Measurements from ENCODE around the gene MAMDC2.

The MAMDC2 gene

DNA sequence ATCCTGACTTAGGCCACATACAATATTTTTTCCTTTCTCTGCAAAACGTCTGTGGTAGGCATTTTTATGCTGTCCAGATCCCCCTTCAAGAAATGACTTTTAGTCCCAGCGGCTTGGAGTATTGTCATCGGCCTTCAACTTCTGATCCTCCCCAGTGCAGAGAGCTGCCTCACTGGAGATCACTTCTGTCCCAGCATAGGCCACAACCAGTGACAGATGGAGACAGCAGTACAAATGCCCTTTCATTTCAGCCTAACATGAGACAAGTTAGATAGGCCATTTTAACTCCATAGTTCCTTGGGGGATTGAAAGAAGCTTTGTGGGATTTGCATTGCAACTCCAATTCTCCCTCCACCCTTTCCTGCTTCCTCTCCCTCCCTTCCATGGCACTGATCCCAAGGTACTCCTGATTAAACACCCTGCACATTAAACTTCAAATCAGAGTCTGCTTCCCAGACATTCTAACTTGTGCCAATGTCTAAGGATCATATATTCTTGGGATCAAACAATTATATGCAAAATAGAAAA, 3.2 kb upstream of the MAMDC2 start:
- DNase-seq = no peak

DNA sequence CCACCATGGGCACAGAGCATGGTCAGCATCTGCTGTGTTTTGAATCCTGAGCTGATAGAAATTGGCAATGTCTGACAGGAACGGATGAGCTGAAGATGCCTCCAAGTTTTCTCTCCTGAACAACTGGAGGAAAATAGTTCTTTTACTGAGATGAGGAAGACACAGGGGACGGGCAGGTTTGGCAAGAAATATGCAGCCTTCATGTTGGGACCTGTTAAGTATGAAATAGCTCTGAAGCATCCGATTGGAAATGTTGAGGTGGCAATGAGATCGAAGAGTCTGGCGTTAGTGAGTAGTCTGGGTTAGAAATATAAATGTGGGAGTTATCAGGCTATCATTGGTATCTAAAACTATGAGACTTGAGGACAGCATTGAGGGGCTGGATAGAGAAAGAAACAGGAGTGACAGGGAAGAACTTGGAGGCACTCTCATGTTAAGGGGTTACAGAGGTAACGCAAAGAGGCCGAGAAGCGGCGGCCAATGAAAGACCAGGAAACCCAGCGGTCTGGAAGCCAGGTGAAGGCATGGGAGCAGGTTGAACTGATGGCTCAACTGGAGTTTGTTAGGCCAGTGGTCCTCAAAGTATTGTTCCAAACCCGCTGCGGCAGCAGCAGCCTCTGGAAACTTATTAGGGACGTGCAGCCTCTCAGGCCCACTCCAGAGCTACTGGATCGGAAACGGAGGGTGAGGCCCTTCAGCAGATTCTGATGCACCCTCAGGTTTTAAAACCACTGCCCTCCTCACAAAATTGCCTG, 1.0 kb upstream of the MAMDC2 start:
- DNase-seq = no peak

DNA sequence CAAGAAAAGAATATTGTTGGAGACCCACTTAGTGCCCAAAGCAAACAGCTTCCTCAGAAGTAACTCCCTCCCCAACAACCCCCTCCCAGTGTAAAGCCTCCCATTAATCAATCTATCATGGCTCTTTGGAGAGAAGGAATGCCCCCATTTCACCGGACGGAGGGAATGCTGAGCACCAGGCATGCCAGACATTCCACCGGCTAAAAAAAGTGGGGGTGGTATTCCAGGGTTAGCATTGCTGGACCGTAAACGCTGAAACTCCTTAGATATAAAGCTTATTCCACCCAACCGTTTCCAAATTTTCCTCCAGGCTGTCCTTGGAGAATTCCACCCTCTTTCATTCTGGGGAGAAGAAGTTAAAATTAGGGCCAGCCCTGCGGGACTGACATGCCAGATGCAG, 363 bp upstream of the MAMDC2 start:
- no peak for DNase-seq

DNA sequence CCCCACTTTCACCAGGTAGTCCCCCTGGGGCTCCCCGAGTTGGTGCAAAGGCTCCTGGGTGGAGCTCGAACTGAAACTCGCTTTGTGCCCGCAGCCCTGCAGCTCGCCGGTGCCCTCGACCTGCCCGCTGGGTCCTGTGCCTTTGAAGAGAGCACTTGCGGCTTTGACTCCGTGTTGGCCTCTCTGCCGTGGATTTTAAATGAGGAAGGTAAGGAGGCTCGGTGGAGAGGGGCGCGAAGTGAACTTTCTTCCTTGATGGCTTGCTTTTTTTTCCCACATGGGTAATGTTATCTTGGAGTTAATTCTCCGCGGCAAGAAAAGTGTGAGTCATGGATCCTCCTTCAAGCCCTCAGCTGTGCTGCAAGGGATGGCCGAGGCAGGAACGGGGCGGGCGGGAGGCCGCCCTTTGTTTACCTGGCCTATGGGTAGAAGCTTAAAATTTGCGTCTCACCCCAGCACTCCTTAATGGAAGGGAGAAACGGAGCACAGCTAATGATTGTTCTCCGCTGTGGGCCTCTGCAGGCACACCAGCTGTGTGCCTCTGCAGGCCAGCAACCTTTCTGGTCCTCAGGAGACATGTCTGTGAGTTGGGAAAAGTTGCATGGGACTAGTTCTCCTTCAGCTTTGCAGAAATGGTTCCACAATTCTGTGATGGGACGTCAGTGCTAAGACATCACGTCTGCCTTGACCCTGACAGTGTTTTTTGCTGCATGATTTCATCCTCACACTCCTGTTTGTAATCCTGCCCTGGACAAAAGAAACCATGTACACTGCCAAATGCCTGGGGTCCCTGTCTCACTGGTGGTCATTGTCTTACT, 1.1 kb downstream of the MAMDC2 start:
- no peak for DNase-seq

DNA sequence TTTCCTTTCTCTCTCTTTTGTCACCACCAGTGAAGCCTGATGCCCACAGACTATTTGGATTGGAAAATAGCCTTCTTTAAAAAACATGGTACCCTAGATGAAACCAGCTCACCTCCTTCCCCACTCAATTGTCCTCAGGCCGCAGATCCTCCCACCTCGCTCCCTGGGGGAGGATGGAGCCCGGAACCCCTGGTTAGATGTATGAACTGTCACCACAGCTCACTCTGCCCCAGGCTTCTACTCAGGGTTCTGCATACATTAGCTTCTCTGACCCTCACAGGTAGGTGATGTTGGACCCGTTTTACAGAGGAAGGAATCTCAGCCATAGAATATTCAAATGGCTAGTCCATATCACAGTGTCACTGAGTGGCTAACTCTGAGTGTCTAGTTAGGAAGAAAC, 1.8 kb downstream of the MAMDC2 start:
- DNase-seq = no peak

DNA sequence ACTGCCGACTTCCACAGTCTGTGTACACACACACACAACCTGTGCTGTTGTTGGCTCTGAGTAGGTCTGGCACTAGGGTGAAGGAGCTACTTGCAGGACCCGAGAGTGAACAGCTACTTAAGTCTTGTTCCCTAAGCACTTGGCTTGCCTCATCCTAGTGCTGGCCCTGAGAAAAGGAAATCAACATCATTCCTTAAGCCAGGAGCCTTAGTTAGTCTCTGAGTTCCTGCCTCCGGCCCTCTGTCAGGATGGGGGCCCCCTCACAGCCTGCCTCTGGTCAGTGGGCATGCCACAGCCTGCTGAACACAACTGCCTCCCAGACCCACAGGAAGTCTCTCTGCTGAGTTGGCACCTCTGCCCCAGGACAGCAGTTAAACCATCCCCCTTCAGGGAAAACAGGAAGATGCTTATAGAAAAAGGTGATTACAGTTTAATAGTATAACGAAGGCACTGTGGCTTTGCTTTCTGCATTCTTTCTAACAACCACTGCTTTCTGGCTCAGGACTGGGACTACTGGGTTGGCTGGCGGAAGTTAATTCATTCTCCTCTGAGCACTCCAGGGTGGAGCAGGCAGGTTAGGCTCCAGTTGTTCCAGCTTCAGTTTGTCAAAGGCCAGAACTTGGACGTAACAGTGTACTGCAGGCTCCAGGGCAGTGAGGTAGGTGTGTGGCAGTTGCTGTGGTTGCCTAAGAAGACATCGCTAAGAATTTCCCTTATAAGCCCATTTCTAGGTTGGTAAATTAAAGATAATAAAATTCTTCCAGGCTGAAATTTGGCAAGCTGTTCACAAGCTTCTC, 2.8 kb downstream of the MAMDC2 start:
- DNase-seq = no peak

DNA sequence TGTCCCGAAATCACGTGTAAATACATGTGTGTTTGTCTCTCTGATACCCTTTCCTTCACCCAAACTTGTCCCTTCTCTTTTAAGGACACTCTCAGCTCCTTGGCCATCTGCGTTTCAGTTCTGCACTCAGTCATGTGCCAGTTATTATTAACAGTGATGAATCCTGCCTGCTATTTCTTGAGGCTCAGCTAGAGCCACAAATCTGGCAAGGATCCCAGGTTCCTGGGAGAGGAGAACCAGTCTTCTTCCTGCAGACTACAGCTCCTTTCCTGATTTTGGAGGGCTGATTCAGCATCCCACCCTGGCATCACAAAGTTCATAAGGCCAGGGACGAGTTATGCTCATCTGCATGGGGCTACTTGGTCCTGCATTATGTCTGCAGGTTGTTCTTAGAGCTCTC, 5.6 kb downstream of the MAMDC2 start:
- no peak for DNase-seq

DNA sequence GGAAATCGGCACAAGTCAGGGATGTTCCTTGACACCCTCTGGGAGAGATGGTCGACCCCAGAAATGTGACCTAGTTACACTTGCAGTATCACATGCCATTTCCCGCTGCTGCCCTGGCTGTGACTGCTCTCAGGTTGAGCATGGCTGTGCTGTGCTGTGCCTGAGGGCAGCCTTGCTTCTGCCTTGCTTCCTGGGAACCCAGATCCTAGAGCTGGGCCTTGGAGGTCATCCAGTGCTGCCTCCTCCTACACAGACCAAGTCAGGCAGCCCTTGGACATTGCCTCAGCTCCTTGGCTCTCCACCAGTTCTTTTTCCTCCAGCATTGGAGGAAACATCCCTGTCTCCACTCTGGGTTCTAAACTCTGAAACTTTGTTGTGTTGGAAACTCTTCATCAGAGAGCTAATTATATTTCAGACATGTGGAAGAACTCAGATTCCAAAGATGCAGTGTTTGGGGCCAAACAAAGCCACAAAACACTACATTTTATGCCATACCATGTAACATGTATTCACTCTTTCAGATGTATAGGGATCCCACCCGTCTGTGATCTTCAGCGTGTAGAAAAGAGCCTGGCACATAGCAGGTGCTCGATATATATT, 6.1 kb downstream of the MAMDC2 start:
- DNase-seq = no peak

DNA sequence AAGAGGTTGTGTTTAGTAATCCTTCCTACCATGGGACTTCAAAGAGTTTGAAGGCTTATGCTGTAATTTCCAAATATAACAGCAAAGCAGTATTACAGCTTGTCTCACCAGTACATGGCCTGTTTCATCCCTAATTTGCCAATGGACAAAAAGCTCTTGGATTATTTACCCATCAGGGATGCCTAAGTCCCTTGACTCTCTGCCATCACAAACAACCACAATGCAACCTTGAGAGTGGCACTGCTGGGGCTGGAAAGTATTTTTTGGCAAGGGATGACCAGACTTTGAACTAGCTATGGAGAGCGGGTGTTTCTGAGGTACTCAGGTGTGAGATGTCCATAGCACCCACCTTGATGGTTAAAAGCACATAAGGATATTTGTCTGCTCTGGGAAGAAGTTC, 9.1 kb downstream of the MAMDC2 start:
- DNase-seq = no peak

DNA sequence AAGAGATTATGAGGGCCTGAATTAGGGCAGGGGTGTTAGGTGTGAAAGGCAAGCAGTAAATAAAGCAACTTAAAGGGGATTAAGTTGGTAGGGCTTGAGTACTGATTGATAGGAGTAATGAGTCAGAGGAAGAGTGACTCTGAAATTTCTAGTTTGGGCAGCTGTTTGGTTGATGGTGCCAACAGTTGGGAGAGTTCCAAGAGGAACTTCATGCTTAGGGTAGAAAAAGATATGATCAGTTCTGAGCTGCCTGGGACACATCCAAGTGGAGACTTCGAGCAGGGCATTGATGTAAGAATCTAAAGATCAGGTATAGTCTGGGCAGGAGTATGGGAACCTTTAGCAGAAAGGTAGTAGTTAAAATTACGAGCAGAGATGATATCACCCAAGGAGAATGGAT, 10.2 kb downstream of the MAMDC2 start:
- DNase-seq = no peak

DNA sequence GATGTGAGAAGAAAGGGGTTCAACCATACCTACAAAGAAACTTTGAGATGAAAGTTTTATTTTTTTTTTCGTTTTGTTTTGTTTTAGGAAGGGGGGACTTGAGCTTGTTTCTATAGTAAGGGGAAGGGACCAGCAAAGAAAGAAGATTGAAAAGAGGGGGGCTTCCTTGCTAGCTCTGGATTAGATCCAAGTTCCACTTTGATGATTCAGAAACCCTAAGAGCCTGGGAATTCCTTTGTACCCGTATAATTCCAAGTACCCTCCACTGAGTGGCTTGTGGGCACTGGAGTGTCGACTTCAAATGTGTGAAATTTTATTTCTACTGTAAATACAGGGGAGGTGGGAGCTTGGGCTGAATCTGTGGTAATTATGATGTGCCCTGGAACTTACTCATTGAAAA, 10.9 kb downstream of the MAMDC2 start:
- no peak for DNase-seq

DNA sequence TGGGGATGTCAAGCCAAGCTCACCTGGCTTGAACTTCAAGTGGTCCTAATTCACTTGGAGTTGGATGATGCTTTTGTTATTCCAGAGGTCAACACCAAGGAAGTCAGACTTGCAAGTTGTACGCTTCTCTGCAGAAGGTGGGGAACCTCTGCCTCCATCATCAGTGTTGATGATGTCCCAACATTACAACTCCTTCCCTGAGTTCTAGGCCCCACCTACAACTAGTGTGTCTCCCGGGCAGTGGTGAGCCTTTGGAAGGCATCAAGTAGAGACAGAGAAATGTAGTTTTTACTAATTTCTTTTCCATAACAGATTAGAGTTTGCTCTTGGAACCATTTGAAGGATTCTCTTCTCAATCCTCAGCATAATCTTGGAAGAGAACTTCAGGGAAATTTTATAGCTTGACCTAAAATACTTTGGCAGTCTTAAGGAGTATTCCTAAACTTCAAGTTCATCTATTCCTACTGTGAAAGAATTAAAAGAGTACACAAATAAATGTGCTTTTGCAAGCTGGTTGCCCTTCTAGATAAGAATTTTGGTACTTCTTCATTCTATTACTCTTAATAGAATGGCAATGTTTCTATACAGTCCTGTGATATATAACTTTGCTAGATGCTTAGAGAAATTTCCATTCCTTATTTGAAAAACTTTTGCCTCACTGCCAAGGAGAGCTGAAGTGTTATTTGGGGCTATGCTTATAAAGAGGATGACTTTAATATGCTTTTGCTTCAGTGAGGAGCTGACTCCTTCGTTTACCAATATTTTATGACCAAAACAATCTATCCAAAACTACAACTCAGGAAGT, 12.0 kb downstream of the MAMDC2 start:
- no peak for DNase-seq

DNA sequence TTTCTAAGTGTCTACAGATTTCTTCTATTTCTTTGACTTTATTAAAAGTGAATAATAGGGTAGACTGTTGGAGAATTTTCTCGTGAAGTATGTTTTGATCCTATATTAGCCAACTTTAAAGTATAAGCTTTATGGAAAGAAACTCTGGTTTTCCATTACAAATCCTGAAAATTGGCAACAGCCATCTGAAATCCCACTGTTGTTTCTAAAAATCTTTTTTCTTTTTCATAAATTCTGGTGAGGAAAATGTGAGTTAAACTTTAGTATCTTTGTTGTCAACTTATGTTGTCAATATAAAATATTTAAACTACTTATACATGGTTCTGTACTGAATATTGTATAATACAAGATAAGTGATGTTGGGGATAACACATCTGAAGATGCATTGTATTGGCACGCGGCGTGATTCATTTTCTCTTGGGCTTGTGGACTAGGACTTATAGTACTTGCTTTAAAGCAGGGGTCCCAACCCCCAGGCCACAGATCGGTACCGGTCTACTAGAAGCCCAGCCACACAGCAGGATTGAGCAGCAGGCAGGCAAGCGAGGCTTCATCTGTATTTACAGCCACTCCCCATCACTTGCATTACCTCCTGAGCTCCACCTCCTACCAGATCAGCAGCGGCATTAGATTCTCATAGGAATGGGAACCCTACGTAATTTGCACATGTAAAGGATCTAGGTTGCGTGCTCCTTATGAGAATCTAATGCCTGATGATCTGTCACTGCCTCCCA, 12.7 kb downstream of the MAMDC2 start:
- no peak for DNase-seq

DNA sequence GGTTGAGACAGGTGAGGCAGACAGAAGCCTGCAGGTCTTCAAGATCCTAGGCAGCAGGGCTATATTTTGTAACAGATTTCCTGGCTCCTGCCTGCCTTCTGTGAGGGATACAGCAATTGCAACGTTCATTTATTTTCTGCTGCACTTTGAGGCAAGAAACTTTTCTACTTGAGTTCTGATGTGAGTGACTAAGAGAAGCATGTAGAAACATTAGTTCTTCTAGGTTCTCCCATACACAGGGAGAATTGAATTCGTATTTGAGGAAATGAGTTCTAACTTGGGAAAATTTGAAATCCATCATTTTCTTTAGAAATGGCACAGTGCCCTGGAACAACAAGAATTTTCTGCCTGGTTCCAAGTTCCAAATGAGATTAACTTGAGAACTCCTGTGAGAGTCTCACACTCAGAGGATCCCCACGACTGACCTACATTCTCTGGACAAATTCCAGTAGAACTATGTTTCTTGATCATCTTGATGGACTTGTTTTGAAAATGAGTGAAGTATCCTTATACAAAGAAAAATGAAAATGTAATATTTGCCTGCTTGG, 15.0 kb downstream of the MAMDC2 start:
- DNase-seq = no peak

DNA sequence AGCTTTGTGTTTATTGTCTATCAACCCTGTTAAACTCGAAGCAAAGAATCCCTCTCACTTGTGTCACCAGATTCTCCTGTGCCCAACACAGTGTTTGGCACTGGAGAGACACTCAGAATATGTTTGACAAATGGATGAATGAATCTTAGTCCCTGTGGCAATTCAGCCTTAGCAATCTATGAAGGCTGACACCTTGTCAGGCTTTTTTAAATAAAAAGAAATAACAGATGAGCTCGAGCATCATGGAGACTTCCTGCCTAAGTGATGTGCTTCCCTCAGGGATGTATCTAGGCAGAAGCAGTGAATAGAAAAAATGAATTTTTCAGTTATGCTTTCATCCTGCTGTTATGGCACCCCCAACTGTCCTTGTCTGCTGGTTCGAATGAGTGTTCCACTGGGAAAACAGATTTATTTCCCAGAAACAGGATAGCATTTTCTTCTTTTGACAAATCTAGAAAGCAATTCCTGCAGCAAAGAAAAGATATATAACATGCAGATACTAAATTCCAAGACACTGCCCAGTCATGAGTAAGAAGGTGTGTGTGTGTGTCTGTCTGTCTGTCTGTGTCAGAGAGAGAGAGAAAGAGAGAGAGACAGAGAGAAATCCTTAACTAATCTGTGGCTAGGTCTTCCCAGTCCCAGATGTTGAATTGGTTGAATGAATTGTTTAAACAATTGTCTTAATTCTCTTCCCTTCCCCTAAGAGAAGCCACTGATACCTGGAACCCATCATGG, 16.7 kb downstream of the MAMDC2 start:
- DNase-seq = no peak

DNA sequence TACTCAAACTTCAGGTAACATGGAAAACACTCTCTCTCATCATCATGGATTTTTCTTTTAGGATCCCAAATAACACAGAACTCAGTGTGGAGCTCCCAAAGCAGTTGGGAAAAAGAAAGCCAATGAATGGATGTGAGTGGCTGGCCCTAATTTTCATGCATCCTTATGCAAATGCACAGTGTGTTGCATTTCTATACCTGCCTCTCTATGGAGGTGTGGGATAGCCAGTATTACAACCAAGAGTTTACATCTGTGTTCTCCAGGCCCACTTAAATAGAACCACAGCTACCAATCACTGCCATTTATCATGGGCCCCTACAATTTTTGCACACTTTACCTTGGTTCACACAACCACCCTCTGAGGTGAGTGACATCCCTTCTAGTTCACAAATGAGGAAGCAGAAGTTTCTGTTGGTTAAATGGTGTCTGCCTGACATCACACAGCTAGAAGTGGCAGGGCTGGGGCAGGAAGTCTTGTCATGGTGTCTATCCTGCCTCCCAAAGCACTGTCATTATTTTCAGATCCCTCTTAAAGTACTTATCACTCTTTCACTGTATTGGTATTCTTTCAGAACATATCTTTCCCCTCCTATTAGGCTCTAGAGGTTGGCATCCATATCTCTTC, 17.3 kb downstream of the MAMDC2 start:
- DNase-seq = peak; percentile 37

DNA sequence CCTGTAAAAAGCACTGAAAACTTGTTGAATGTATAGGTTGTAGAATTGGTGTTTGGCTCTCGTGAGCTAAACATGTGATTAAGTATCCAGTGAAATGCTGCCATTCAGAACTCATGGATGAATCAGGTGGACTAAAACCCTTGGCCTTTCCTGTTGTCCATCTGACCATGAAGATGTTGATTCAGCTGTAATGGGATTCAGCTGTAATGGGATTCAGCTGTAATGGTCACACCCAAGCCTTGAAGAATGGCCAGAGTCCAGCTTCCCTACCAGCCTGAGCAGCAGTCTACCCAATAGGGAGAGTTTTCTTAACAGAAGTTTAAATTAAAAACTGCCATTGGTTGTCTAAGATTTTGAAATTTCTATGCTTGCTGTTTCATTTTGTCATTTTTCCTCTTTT, 18.1 kb downstream of the MAMDC2 start:
- no peak for DNase-seq

DNA sequence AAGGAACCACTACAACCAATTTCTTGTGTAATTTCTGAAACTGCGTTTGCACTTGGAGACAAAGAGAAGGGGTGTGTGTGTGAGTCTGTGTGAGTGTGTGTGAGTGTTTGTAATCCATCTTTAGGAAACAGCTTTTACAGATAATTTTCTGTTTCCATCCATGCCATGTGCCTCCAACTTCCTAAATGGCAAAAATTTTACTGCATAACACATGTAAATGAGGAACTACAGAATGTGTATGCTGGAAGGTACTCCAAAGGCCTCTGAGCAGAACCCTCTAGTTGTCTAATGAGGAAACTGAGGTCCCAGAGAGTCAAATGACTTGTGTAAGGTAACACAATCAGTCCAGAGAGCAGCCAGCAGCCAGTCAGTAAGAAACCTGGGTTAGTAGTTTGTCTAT, 20.8 kb downstream of the MAMDC2 start:
- DNase-seq = no peak

DNA sequence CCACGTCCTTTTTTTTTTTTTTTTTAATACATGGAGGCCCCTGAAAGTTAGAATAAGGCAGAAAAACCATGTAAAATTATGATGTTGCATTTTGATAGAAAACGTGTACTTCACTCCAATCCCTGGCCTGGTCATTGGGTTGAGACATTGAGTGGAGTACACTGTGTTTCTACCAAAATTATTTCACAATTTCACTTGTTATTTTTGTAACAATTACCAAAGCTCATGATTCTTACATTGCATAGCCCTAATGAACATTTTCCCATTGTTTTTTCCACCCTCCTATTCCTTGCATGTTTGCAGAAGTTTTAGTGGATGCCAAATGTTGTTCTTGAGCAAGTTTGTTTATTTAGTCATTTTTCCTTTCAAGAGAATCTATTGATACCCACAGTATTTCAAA, 21.9 kb downstream of the MAMDC2 start:
- DNase-seq = no peak

DNA sequence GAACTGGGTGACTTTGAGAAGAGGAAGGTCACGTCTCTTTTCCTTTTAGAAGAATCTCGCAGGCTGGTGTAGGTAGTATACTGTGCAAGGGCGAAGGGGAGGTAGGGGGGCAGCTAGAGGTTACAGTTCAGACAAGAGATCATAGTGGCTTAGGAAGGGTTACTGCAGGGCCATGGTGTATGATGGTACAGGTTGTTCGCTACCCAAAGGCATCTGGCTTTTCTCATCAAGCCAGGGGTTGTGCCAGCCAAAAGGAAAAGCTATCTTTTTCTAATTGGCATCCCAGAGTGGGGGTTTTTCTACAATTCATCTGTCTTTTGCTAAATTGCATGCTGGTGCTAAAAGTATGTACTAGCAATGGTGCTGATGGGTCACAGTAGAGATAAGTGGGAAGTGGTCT, 22.8 kb downstream of the MAMDC2 start:
- no peak for DNase-seq
